Measurements from ENCODE around the gene GNA15.

DNA sequence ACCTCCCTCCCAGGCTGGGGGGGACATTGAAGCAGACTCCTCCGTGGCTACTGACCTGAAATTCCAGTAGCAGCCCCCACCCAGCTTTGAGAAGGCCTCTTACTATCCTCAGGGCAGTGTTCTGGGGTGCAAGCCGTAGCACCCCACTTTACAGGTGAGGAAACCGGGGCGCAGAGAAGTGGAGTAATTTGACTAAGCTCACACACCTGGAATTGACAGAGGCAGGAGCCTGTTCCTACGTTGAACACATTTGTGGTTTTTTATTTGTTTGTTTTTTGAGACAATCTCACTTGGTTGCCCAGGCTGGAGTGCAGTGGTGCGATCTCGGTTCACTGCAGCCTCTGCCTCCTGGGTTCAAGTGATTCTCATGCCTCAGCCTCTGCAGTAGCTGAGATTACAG, 28.1 kb downstream of the GNA15 start:
- TF ChIP-seq, protein P1, sequence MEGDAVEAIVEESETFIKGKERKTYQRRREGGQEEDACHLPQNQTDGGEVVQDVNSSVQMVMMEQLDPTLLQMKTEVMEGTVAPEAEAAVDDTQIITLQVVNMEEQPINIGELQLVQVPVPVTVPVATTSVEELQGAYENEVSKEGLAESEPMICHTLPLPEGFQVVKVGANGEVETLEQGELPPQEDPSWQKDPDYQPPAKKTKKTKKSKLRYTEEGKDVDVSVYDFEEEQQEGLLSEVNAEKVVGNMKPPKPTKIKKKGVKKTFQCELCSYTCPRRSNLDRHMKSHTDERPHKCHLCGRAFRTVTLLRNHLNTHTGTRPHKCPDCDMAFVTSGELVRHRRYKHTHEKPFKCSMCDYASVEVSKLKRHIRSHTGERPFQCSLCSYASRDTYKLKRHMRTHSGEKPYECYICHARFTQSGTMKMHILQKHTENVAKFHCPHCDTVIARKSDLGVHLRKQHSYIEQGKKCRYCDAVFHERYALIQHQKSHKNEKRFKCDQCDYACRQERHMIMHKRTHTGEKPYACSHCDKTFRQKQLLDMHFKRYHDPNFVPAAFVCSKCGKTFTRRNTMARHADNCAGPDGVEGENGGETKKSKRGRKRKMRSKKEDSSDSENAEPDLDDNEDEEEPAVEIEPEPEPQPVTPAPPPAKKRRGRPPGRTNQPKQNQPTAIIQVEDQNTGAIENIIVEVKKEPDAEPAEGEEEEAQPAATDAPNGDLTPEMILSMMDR (IDR thresholded peaks at IDR 0.05): no peak
- no peak for TF ChIP-seq POLR2A (IDR thresholded peaks at IDR 0.05)

Data from Peyer's patch (tissue), 4 donors.